Loucy (cell line): ENCODE measurements around the gene ADAMTSL2.

ENCODE experiments used
- H2AFZ ChIP-seq: fragments of 200-600 bp; sonication (generic); 2 replicates; pipeline ENCODE4 v1.6.0; 2016; ENCODE audit warnings: antibody characterized with exemption, mild to moderate bottlenecking, low read length, moderate library complexity
- H3F3A ChIP-seq: fragments of 200-600 bp; 2 replicates; pipeline ENCODE4 v1.6.0; 2016; ENCODE audit warnings: antibody characterized with exemption, low read depth, mild to moderate bottlenecking
- H3K27me3 ChIP-seq: fragments of 200-600 bp; sonication (generic); 2 replicates; pipeline ENCODE4 v1.6.1; 2014; ENCODE audit warnings: low read length, mild to moderate bottlenecking; ENCODE audit not compliant: insufficient read depth, poor library complexity, severe bottlenecking
- H3K36me3 ChIP-seq: fragments of 200-600 bp; sonication (generic); 2 replicates; pipeline ENCODE4 v1.6.1; 2016; ENCODE audit warnings: low read length; ENCODE audit not compliant: insufficient read depth
- H3K4me1 ChIP-seq: fragments of 200-600 bp; sonication (generic); 2 replicates; pipeline ENCODE4 v1.5.1; 2014; ENCODE audit warnings: low read length, mild to moderate bottlenecking; ENCODE audit not compliant: insufficient read depth, poor library complexity, severe bottlenecking
- H3K4me2 ChIP-seq: fragments of 200-600 bp; sonication (generic); 2 replicates; pipeline ENCODE4 v1.6.0; 2014; ENCODE audit warnings: antibody characterized with exemption, low read length, low read depth, mild to moderate bottlenecking; ENCODE audit not compliant: poor library complexity, severe bottlenecking
- H3K4me3 ChIP-seq: fragments of 200-600 bp; sonication (generic); 2 replicates; pipeline ENCODE4 v1.5.1; 2014; ENCODE audit warnings: low read length, mild to moderate bottlenecking, mixed read lengths; ENCODE audit not compliant: poor library complexity, severe bottlenecking
- H3K79me2 ChIP-seq: fragments of 200-600 bp; sonication (generic); 2 replicates; pipeline ENCODE4 v1.6.1; 2014; ENCODE audit warnings: low read length; ENCODE audit not compliant: insufficient read depth
- H3K9ac ChIP-seq: fragments of 200-600 bp; sonication (generic); 2 replicates; pipeline ENCODE4 v1.6.0; 2014; ENCODE audit warnings: mild to moderate bottlenecking, low read depth, low read length, moderate library complexity; ENCODE audit not compliant: poor library complexity, severe bottlenecking
- H3K9me2 ChIP-seq: fragments of 200-600 bp; sonication (generic); replicated peaks from 2 replicates; pipeline ENCODE4 v1.6.1; 2016; ENCODE audit warnings: low read depth, low read length, mixed read lengths
- H3K9me3 ChIP-seq: fragments of 200-600 bp; sonication (generic); 2 replicates; pipeline ENCODE4 v1.6.1; 2014; ENCODE audit warnings: mild to moderate bottlenecking, antibody characterized with exemption, low read length, low read depth; ENCODE audit not compliant: insufficient read depth
- H4K20me1 ChIP-seq: fragments of 200-600 bp; sonication (generic); 2 replicates; pipeline ENCODE4 v1.6.0; 2014; ENCODE audit warnings: antibody characterized with exemption, low read length, mild to moderate bottlenecking; ENCODE audit not compliant: insufficient read depth, poor library complexity, severe bottlenecking
- CTCF ChIP-seq: fragments of 200-600 bp; sonication (generic); conservative IDR thresholded peaks from 2 replicates; pipeline ENCODE4 v1.5.1; 2014; ENCODE audit warnings: mild to moderate bottlenecking, antibody characterized with exemption, low read length
- EZH2phosphoT487 ChIP-seq: fragments of 200-600 bp; IDR thresholded peaks from 2 replicates; pipeline ENCODE4 v1.6.1; 2018; ENCODE audit warnings: antibody characterized with exemption, mild to moderate bottlenecking, moderate library complexity, borderline replicate concordance

ADAMTSL2 gene

DNA sequence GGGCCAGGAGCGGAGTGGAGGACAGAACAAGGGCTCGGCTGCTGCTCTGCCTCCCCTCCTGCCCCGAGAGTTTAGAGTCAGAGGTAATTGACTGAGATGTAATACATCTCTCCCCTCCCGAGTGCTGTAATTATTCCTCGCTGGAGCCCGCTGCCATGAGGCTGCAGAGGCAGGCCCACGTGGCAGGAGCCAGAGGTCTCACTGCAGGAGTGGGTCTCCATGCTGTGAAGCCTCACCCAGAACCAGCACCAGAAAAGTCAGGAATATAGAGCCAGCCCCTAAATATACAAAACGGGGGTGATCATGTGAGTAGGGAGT lies 72.2 kb downstream of the ADAMTSL2 start:
- Histone ChIP-seq H3K9me3 (no peaks in the 10 kb centered on the region), H3K27me3 (no peaks in the 10 kb centered on the region), H3K4me2 (no peak overlapping the region), H2AFZ (no peak overlapping the region), H3K4me3 (no peak overlapping the region), H3K4me1 (peaks cover 6% of the 10 kb centered on the region), H3K36me3 (no peaks in the 10 kb centered on the region), H3K9ac (no peak overlapping the region), H3F3A (no peaks in the 10 kb centered on the region), H3K79me2 (no peaks in the 10 kb centered on the region), H3K9me2 (no peaks in the 10 kb centered on the region), H4K20me1 (no peaks in the 10 kb centered on the region)
- no peak for TF ChIP-seq CTCF
- no peak for TF ChIP-seq EZH2phosphoT487

DNA sequence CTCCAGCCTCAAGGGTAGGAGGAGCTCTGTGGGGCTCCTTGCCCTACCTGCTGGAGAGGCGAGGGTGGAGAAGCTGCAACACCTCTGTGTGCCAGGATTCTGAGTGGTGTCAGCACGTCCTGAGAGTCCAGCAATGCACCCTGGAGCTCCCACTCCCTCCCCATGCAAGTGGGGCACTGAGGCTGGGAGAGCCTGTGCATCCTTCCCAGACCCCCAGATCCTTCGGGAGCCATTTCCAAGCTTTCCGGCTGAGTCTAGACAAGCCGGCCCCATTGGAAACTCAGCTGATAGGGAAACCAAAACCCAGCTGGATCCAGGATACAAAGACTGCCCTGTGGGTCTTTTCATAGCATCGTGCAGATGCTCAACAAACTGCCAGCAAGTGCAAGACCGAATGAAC lies 72.9 kb downstream of the ADAMTSL2 start:
- no peaks in the 10 kb centered on the region for H3K27me3 ChIP-seq

GRCh38 chr9:133607976-133608375 lies 73.5 kb downstream of the ADAMTSL2 start:
- H2AFZ ChIP-seq = no peak overlapping the region
- H3K4me2 ChIP-seq = no peak overlapping the region
- H3K9me2 ChIP-seq = no peaks in the 10 kb centered on the region
- no peaks in the 10 kb centered on the region for H3F3A ChIP-seq
- no peak overlapping the region for H3K4me3 ChIP-seq
- H3K9ac ChIP-seq = no peak overlapping the region
- no peaks in the 10 kb centered on the region for H3K9me3 ChIP-seq
- TF ChIP-seq EZH2phosphoT487 (no peak), CTCF (no peak)
- H3K4me1 ChIP-seq = peaks cover 6% of the 10 kb centered on the region
- H3K27me3 ChIP-seq = no peaks in the 10 kb centered on the region
- no peaks in the 10 kb centered on the region for H4K20me1 ChIP-seq
- no peaks in the 10 kb centered on the region for H3K36me3 ChIP-seq
- H3K79me2 ChIP-seq = no peaks in the 10 kb centered on the region

More for the DNA sequence above, 72.9 kb downstream of the ADAMTSL2 start:
- H2AFZ ChIP-seq = no peak overlapping the region
- H3K9me3 ChIP-seq = no peaks in the 10 kb centered on the region
- no peak overlapping the region for H3K9ac ChIP-seq
- H4K20me1 ChIP-seq = no peaks in the 10 kb centered on the region
- no peak overlapping the region for H3K4me3 ChIP-seq
- no peaks in the 10 kb centered on the region for H3K36me3 ChIP-seq
- H3K4me1 ChIP-seq = peaks cover 6% of the 10 kb centered on the region
- TF ChIP-seq CTCF (no peak), EZH2phosphoT487 (no peak)
- no peaks in the 10 kb centered on the region for H3F3A ChIP-seq
- H3K79me2 ChIP-seq = no peaks in the 10 kb centered on the region
- no peaks in the 10 kb centered on the region for H3K9me2 ChIP-seq
- no peak overlapping the region for H3K4me2 ChIP-seq
